GM12878 (cell line): ENCODE measurements around the gene COL1A2. TPM values are rescaled to one million over a fixed set of nuclear protein-coding genes. Genes with fewer than 3 reads are reported as not detected.

Experiments used
- ATAC-seq: fragments of 200-7000 bp; cut with Tn5 transposase; 3 replicates; pipeline ENCODE4 v1.9.1; 2020; ENCODE audit warnings: mild to moderate bottlenecking, moderate library complexity
- BruUV-seq: library from RNA; stranded (reverse); fragments of 400-500 nt; replicated peaks from 2 replicates; lab custom pipeline; 2021; lab: Mats Ljungman, UMichigan
- CTCF ChIA-PET: fragments of 300-600 bp; sonication (Branson Sonifier 250); formaldehyde crosslinking; extraction: SDS; loops from one replicate; lab custom pipeline; 2021; ENCODE audit warnings: inconsistent platforms; lab: Yijun Ruan, JAX
- POLR2A ChIA-PET: fragments of 350-600 bp; formaldehyde crosslinking; extraction: SDS; loops from one replicate; lab custom pipeline; 2021; ENCODE audit warnings: inconsistent platforms; lab: Charles Lee
- RAD21 ChIA-PET: fragments of 300-600 bp; sonication (Branson Sonifier 250); formaldehyde crosslinking; loops from one replicate; lab custom pipeline; 2023; ENCODE audit warnings: antibody characterized with exemption; ENCODE audit not compliant: unreplicated experiment; lab: Charles Lee
- SMC1A ChIA-PET: fragments of 300-600 bp; sonication (Branson Sonifier 250); formaldehyde crosslinking; loops from one replicate; lab custom pipeline; 2023; ENCODE audit not compliant: unreplicated experiment, uncharacterized antibody; lab: Charles Lee
- DNase-seq: peaks from one replicate; pipeline ENCODE4 v3.0.0-alpha.2; 2011; ENCODE audit warnings: low read depth, low spot score
- FAIRE-seq: peaks from 3 replicates; lab custom pipeline; 2011; peaks lifted over from hg19 to GRCh38; lab: Jason Lieb, UNC
- H2AFZ ChIP-seq: 2 replicates; pipeline ENCODE4 v1.6.0; 2011; ENCODE audit warnings: low read depth, low read length, control low read depth; ENCODE audit not compliant: control insufficient read depth
- H3K27ac ChIP-seq: 2 replicates; pipeline ENCODE4 v1.5.1; 2011; ENCODE audit warnings: control low read depth; ENCODE audit not compliant: control insufficient read depth, insufficient read depth
- H3K27me3 ChIP-seq, 2 experiments: replicated peaks in 1 of 2; 2 replicates each; pipeline versions ENCODE4 v1.6.0 to v1.6.1; 2011; ENCODE audit warnings: low read length in 1 of 2; ENCODE audit not compliant: control insufficient read depth in 2 of 2, insufficient read depth in 2 of 2
- H3K36me3 ChIP-seq, 2 experiments: 2 replicates each; pipeline ENCODE4 v1.5.1; 2011; ENCODE audit warnings: low read length in 1 of 2; ENCODE audit not compliant: control insufficient read depth in 2 of 2, insufficient read depth in 2 of 2
- H3K4me1 ChIP-seq: 2 replicates; pipeline ENCODE4 v1.6.1; 2011; ENCODE audit warnings: mild to moderate bottlenecking, low read length, moderate library complexity, mixed read lengths; ENCODE audit not compliant: control insufficient read depth, insufficient read depth
- H3K4me2 ChIP-seq: 2 replicates; pipeline ENCODE4 v1.6.0; 2011; ENCODE audit warnings: control low read depth; ENCODE audit not compliant: control insufficient read depth, insufficient read depth
- H3K4me3 ChIP-seq: fragments of 200-600 bp; sonication (generic); 2 replicates; pipeline ENCODE4 v1.5.1; 2016
- H3K79me2 ChIP-seq: 2 replicates; pipeline ENCODE4 v1.6.0; 2011; ENCODE audit warnings: low read length; ENCODE audit not compliant: control insufficient read depth, insufficient read depth
- H3K9ac ChIP-seq: 2 replicates; pipeline ENCODE4 v1.8.0; 2011; ENCODE audit warnings: low read length, control low read depth, mixed read lengths; ENCODE audit not compliant: control insufficient read depth, insufficient read depth
- H3K9me3 ChIP-seq: replicated peaks from 3 replicates; pipeline ENCODE4 v1.5.1; 2011; ENCODE audit warnings: mild to moderate bottlenecking, low read length; ENCODE audit not compliant: control insufficient read depth, insufficient read depth
- H4K20me1 ChIP-seq: 2 replicates; pipeline ENCODE4 v1.6.0; 2011; ENCODE audit not compliant: control insufficient read depth, insufficient read depth
- E4F1 ChIP-seq: fragments of 450-650 bp; IDR thresholded peaks from 2 replicates; pipeline ENCODE4 v1.6.1; 2018; ENCODE audit warnings: borderline replicate concordance, mild to moderate bottlenecking; ENCODE audit not compliant: partially characterized antibody
- HCFC1 ChIP-seq: fragments of 150-350 bp; IDR thresholded peaks from 2 replicates; pipeline ENCODE4 v1.6.1; 2014; ENCODE audit warnings: low read length
- MAX ChIP-seq: IDR thresholded peaks from 2 replicates; pipeline ENCODE4 v1.6.1; 2012; ENCODE audit warnings: low read depth, low read length, improper control_type of control experiment
- MEF2B ChIP-seq: fragments of 450-650 bp; IDR thresholded peaks from 2 replicates; pipeline ENCODE4 v1.6.1; 2018; ENCODE audit warnings: mild to moderate bottlenecking, moderate library complexity; ENCODE audit not compliant: partially characterized antibody, poor library complexity, severe bottlenecking
- MXI1 ChIP-seq: fragments of 150-350 bp; IDR thresholded peaks from 2 replicates; pipeline ENCODE4 v1.6.1; 2011; ENCODE audit warnings: low read depth, mild to moderate bottlenecking, inconsistent platforms, low read length, improper control_type of control experiment
- NFIC ChIP-seq: IDR thresholded peaks from 2 replicates; pipeline ENCODE4 v1.6.1; 2012; ENCODE audit warnings: low read depth, mild to moderate bottlenecking, inconsistent platforms, low read length, moderate library complexity
- NR2F1 ChIP-seq: fragments of 450-650 bp; conservative IDR thresholded peaks from 2 replicates; pipeline ENCODE4 v1.6.1; 2017; ENCODE audit warnings: mild to moderate bottlenecking
- PKNOX1 ChIP-seq: fragments of 450-650 bp; IDR thresholded peaks from 2 replicates; pipeline ENCODE4 v1.6.1; 2016; ENCODE audit warnings: mild to moderate bottlenecking
- POU2F2 ChIP-seq: IDR thresholded peaks from 3 replicates; pipeline ENCODE4 v1.6.1; 2011; ENCODE audit warnings: low read depth, mild to moderate bottlenecking, low read length, borderline replicate concordance
- RBBP5 ChIP-seq: fragments of 200-600 bp; sonication (generic); conservative IDR thresholded peaks from 2 replicates; pipeline ENCODE4 v1.6.1; 2016
- ZNF592 ChIP-seq: fragments of 450-650 bp; IDR thresholded peaks from 2 replicates; pipeline ENCODE4 v1.6.1; 2017; ENCODE audit warnings: mild to moderate bottlenecking, moderate library complexity
- WGBS: methylation state at CpG from one replicate; pipeline ENCODE4 v1.1.6; 2016; ENCODE audit warnings: low lambda C conversion rate; ENCODE audit not compliant: insufficient replicate concordance, insufficient coverage; ENCODE audit errors: missing lambda C conversion rate; 5-methylcytosine and 5-hydroxymethylcytosine counted together
- in situ Hi-C: fragments of 300-500 bp; cut with MboI; formaldehyde crosslinking; loops from 9 replicates; pipeline ENCODE4 v1.14.3; 2018; ENCODE audit warnings: mixed read lengths
- intact Hi-C: fragments of 100-400 bp; cut with micrococcal nuclease; formaldehyde crosslinking; loops from one replicate; pipeline ENCODE4 v1.14.2; 2022; ENCODE audit not compliant: unreplicated experiment
- polyA plus RNA-seq, 11 experiments: library from polyadenylated mRNA; depleted of rRNA in 4 of 11; unstranded in 6 of 11; stranded (reverse) in 5 of 11; fragments of >200 nt; fragmentation: Nextera tagmentation in 4 of 11; fragmentation: Illumina TruSeq in 1 of 11; extraction: Ambion mirVana in 4 of 11; extraction: Trizol in 1 of 11; gene quantifications; 1 replicate in 1 of 11; 2 replicates in 10 of 11; pipeline versions ENCODE4 v1.2.1 to v1.2.3, GENCODE V29; 2011 to 2016; ENCODE audit warnings: inconsistent platforms in 2 of 11, missing spikeins in 2 of 11, low read depth in 1 of 11
- total RNA-seq, 4 experiments: library from RNA; depleted of rRNA in 3 of 4; stranded (reverse); fragments of >200 nt in 3 of 4; fragmentation: Illumina TruSeq in 1 of 4; extraction: Trizol in 1 of 4; gene quantifications; 2 replicates each; pipeline versions ENCODE4 v1.2.1 to v1.2.3, GENCODE V29; 2013 to 2021

COL1A2 gene
- total and polyA plus RNA-seq, 10 of the 15 experiments (the other 5 are each of a cell fraction or from before 2014, with no cell fraction given): 0.03 to 2.5 (median 0.76) TPM; not detected in 4

- TF ChIP-seq MXI1 (no peak), POU2F2 (no peak), E4F1 (no peak), MEF2B (no peak), HCFC1 (no peak)
Measured at GRCh38 chr7:94458041-94458440, 63.3 kb downstream of the COL1A2 start (continued).

GRCh38 chr7:94466516-94466915, 71.8 kb downstream of the COL1A2 start:
- H3K4me3 ChIP-seq: no peak overlapping the region
- POLR2A ChIA-PET: no interaction called here
- SMC1A ChIA-PET: interaction anchor here (0.5 kb wide), 1 partner anchor 842 kb away, joined by 3 read pairs; no protein-coding TSS in a partner anchor
- intact Hi-C loops: no loop called here
- H3K79me2 ChIP-seq: no peaks in the 10 kb centered on the region
- H3K4me1 ChIP-seq: no peaks in the 10 kb centered on the region
- BruUV-seq: no TSS peak
- in situ Hi-C loops: no loop called here
- no peak overlapping the region for H3K4me2 ChIP-seq
- no peaks in the 10 kb centered on the region for H4K20me1 ChIP-seq
- FAIRE-seq (no peak), ATAC-seq (no peak), DNase-seq (no peak)
- CTCF ChIA-PET: no interaction called here
- no peaks in the 10 kb centered on the region for H3K36me3 ChIP-seq
- H3K9me3 ChIP-seq: no peaks in the 10 kb centered on the region
- 0% methylated on average over 1 of the region's 1 CpG for WGBS
- no peak overlapping the region for H3K9ac ChIP-seq
- H2AFZ ChIP-seq: no peak overlapping the region
- H3K27me3 ChIP-seq: no peaks in the 10 kb centered on the region
- no peak overlapping the region for H3K27ac ChIP-seq
- RAD21 ChIA-PET: no interaction called here
- TF ChIP-seq ZNF592: no peak
- no peak for TF ChIP-seq NFIC
- TF ChIP-seq RBBP5: no peak
- no peak for TF ChIP-seq MAX
- no peak for TF ChIP-seq NR2F1
- TF ChIP-seq PKNOX1: no peak
